GM19467 (cell line): ENCODE data around the gene DOCK9.

Experiments used
- ATAC-seq: cut with Tn5 transposase; IDR thresholded peaks from one replicate; pipeline ENCODE4 v1.9.1; 2021; ENCODE audit warnings: mild to moderate bottlenecking, moderate library complexity; ENCODE audit not compliant: unreplicated experiment

DOCK9 gene

DNA sequence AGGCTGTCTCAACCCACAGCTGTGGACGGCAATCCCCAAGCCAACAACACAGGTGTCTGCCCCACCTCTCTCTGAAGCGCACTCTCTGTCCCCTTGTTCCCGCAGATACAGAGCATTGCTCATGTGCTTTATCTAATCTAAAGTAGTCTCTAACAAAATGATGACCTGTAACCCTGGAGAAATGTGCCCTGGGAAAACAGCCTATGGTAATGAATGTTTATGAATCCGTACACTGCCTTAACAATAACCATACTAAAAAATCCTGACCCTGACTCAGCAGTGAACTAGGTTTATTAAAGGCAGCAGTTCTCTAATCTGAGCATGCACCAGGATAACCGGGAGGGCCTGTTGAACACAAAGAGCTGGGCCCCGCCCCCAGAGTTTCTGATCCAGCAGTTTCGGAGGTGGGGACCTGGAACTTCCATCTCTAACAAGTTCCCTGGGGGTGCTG lies 174.7 kb downstream of the DOCK9 start:
- no peak for ATAC-seq

DNA sequence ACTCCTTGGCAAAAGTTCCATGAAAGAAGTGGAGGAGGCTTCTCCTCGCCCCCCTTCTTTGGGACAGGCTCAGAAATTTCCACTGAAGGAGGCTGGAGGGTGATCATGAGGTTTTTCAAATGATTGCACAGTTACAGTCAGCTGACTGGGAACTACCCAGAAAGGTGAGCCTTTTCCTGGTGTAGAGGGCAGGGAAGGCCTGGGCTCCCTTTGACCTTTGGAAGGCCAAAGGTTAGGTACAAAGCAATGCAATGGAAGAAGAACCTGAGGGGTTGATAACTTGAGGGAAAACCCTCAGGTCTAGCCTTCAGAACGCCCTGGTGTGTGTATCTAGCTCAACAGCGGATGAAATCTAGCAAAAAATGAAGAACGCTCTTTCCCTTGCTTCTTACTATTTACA lies 175.3 kb downstream of the DOCK9 start:
- no peak for ATAC-seq

DNA sequence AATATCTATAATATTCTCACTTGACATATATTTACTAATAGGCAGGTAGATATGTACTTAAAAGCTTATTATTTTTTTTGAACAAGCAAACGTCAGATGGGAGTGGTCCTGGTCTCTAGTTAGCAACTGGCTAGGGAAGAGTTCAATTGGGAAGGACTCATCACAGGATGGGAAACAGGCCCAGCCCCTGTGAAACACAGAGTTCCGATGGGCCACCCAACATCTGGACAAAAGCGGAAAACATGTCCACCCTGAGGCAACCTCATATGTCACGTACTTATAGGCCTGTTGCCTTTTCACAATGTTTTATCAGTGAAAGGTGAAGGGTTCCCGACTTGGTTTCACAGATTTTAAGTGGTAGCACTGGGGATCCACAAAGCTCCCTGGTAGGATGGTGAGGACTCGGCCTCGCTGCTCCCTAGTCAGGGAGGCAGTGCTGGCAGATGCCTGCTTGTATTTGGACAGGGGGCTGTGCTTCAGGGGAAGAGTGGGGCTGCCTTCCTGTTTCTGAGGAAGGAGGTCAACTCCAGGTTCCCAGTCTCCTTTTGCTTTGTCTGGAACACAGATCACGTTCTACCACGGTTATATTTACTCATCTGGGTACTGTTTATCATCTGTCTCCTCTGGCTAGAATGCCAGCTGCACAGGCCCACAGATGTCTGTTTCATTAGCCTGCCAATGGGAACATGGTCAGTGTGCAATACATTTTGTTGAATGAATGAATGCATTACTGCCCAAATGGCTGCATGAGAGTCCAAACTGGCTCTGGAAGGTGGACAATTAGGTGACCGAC lies 176.0 kb downstream of the DOCK9 start:
- no peak for ATAC-seq

DNA sequence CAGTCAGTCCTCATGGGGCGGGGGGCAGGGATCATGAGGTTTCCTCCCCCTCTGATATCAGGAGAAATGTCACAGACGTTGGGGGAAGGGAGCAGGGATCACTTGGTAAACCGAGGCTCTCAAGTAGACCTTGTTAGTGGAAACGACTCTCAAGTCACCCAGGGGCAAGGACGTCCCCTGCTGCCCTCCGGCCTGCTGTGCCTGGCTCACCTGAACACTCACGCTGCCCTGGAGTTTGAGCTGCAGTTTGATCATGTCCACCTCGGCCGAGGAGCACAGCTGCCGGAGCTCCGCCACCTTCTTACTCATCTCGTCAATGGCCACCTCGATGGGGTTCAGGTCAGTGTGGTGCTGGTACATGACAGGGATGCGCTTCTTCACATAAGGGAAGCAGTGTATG lies 177.8 kb downstream of the DOCK9 start:
- no peak for ATAC-seq

DNA sequence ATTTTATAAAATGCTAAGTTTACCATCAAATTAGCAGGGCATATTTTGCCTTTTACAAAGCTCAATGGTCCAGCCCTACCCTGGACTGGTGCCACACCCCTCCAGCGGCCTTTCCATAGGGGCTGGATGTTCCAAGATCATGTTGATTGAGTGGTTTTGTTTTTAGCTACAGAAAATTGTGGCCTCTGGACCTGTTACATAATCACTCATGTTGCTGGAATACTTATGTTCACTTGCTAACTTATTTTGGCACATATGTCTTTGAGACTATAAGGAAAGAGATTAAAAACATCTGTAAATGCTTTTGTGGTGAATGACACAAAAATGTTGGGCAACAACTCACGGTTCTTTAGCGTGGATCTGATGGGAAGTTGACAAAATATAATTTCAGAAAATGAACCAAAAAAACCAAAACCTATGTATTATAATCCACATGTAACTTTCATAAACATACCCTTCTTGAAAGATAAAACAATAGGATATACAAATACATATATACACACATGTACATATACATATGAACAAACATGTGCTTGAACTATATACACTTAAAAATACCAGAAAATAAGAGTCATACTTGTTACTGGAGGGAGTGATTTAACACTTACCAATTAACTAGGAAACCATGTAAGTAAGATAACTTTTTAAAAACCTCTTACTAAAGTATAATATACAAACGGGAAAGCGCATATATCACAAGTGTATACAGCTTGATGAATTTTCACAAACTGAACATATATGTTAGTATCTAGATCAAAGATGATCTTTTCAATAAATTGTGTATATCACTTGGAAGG lies 178.8 kb downstream of the DOCK9 start:
- ATAC-seq: no peak

DNA sequence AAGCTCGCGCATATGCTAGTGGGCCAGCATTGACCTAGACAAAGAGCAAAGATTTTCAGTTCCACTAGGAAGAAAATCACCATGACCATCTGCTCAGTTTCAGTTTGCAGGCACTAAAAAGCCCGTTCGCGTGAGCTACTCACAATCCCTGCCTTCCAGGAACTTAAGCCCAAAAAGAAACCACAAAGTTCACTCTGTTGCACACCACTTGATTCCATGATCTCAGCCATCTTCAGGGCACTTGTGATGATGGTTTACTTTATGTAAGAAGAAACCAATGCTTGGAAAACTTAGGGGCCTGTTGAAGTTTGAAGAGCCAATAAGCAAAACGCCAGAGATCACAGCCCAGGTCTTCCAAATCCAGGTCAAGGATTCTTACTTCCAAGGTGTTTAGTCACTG lies 180.4 kb downstream of the DOCK9 start:
- ATAC-seq: no peak

DNA sequence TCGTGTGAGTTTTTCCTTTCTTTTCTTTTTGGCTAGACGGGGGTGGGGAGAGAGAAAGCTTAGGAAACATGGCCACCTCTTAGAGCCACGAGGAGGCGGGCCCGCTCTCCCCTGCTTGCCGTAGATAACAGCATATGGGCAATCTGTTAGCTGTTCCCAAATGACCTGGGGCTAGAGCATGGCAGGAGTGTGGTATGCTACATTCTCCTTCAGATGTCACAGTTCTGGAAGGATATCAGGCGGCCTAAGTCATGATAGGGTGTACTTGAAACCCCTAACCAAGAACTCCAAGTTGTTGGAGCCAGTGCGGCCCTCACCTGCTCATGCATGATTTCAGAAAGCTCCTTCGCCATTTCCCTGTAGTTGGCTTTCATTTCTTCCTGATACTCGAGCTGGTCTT lies 181.1 kb downstream of the DOCK9 start:
- ATAC-seq: no peak

DNA sequence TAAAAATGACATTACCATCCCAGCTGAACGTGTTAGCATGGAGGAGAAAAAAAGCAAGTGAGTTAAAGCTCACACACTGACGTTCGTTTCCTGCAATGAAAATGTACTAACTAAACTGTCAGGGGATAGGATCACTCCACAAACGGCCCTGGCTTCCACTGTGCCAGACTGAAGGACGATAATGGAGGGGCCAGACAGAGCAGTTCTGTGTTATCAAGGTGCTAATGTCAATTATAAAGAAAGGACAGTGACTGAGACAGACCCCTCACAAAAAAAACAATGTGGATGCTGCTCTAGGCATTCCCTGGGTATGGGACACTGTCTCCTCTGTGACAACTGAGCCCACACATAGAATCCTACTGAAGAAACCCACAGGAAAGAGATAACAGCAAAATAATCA lies 181.7 kb downstream of the DOCK9 start:
- no peak for ATAC-seq

DNA sequence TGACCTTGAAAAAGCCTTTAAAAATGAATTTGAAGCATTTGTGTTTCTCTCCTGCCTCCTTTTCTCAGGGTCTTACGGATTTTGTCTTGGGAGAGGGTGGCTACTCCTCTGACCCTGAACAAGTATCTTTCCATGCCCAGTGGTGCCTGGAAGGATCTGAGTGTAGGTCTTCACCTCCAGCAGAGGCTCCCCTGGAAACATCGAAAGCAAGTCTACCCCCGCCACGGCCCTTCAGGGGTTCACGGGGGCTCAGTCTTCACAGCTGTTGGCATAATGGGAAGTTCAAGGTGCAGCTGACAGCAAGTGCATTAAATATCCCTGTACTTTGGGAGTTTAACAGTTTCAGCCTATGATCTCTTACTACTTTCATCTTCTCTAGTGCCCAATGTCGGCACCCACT lies 182.6 kb downstream of the DOCK9 start:
- ATAC-seq: no peak

DNA sequence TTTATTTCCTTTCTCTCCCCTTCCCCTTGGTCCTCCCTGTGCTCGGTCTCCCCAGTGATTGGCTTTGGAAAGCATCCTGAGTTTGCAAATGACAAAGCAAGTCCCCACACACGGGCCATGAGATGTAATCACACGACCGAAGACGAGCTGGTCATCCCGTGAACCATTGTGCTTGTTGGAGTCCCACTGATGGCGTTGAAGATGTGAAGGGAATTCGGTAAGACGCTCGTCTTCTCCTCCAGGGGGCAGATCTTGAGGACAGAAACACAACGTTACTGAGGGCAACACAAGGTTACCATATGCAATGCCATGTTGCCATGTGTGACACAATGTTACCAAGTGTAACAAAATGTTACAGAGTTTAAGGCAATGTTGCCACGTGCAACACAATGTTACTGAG lies 183.4 kb downstream of the DOCK9 start:
- ATAC-seq: no peak

DNA sequence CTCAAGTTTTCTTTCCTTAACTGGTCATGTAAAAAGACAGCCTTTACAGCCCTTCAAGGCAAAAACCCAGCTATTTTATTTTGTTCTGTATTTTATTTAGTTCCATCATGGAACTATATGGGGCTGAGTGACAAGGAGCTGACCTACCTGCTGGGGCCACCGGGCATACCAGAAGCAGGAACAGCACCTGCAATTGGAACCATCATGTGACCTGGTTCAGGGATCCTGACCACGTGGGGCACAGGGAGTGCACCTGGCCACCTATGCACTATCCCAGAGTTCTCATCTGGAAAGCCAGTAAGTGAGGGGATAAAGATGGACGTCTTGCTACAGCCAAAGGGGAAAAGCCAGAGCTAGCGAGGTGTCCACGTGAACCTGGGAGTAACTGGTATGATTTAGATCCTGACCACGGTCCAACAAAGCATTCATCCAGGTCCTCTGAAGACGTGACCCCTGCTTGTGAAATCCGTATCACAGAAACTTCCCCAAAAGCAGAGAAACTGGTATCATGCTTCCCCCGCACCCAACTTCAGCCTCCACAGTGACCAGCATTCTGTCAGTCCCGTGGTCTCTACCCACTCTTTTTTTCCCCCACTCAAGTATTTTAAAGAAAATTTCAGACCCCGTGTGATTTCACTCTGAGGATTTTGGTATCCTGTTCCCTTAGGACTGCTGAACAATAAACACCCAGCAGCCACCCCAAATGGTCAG lies 184.9 kb downstream of the DOCK9 start:
- no peak for ATAC-seq

DNA sequence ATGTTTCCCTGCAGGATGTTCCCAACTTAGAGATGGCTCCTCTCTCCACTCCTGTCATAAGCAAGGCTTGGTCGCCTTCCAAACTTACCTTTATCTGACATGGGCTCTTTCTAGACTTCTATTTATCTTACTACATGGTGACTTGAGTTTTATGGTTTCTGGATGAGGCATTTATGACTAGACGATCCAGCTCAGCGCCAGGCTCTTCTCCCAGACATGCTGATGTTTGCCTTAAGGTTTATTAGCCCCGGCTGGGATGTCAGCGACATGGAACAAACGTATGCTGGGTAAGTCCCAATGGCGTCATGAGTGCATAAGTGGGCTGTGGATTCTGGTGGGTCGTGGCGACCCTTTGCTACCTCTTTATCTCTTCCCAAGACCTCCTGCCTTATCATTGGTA lies 185.5 kb downstream of the DOCK9 start:
- no peak for ATAC-seq

DNA sequence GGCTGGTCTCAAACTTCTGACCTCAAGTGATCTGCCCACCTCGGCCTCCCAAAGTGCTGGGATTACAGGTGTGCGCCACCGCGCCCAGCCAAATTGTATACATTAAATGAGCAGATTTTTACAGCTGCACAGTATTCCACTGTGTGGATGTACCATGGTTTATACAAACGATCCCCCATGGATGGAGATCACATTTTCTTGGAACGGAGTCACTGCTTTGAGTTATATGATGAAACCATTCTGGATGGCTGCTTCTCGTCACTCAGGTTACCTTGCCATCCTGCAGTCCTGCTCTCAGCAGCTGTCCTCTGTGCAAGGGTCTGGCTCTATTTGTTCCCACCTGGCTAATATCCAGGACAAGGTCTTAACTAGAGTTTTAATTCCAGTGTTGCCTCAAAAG lies 186.3 kb downstream of the DOCK9 start:
- no peak for ATAC-seq

DNA sequence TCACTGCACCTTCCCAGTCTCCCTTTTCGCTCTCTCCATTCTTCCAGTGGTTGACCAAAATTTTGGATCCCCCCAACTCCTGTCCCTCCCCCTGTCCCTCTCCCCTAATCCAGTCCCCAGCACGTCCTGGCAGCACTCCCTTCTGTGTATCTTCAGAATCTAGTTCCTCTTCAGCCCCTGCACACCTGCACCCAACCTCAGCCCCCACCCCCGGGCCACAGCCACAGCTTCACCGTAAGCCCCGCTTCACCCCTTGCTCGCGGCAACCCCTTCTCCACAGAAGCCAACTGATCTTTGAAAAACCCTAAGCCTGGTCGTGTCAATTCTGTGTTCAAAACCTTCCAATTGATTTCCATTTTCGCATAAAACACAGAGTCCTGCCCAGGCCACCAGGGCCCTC lies 189.9 kb downstream of the DOCK9 start:
- ATAC-seq: no peak

DNA sequence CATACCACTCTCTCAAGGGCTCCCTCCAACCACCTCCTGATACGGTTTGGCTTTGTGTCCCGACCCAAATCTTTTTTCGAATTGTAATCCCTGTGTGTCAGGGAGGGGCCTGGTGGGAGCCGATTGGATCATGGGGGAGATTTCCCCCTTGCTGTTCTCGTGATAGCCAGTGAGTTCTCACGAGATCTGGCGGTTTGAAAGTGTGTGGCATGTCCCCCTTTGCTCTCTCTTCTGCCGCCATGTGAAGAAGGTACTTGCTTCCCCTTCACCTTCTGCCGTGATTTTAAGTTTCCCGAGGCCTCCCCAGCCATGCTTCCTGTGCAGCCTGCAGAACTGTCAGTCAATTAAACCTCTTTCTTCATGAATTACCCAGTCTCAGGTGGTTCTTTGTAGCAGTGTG lies 190.7 kb downstream of the DOCK9 start:
- no peak for ATAC-seq

DNA sequence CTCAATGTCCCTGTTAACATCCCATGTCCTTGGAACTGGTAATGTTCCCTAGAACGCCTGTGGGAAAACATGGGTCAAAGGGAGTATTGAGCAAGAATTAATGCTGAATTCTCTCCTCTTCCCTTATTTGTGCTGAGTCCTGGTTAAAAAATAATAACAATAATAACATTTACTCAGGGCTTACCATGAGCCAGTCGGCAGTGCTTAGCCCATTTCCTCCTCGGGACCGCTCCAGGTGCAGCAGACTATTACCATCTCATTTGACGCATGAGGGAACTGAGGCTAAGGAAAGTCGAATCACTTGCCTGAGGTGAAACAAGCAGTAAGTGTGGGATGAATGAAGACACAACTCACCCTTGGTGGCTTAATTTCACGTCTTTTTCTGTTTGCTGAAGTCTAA lies 191.8 kb downstream of the DOCK9 start:
- ATAC-seq: no peak

DNA sequence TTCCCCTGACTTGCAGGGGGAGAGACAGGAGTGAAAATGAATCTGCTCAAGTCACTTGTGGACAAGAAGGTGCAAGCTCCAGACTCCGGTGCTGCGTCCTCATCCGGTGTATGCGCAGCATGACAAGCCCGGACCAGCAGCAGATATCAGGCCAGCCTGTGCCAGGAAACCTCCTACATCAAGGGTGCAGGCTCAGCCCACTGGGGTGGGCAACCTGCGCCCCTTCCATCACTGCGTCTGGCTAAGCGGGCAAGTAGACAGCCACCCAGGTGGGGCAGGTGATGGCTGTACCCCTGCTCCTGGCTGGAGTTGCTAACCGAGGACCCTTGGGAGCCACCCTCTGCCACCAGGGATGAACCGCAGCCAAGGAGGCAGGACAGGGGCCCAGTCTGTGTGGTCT lies 192.5 kb downstream of the DOCK9 start:
- no peak for ATAC-seq

DNA sequence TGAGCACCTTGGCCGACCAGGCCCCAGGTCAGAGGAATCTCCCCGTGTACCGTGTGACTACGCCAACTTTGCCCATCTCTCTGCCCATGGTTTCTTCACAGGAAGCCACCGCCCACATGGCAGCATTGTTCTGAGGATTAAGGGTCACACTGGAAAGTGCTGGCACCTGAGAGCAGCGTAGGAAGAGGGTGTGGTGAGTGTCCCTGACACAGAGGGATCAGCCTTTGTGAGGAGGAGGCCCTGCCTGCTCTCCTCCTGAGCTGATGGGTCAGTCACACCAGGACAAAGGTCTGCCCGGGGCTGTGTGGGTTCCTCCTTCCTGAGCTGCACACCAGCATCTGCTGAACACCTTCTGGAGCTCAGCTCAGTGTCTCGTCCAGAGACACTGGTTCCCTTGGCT lies 193.2 kb downstream of the DOCK9 start:
- no peak for ATAC-seq

DNA sequence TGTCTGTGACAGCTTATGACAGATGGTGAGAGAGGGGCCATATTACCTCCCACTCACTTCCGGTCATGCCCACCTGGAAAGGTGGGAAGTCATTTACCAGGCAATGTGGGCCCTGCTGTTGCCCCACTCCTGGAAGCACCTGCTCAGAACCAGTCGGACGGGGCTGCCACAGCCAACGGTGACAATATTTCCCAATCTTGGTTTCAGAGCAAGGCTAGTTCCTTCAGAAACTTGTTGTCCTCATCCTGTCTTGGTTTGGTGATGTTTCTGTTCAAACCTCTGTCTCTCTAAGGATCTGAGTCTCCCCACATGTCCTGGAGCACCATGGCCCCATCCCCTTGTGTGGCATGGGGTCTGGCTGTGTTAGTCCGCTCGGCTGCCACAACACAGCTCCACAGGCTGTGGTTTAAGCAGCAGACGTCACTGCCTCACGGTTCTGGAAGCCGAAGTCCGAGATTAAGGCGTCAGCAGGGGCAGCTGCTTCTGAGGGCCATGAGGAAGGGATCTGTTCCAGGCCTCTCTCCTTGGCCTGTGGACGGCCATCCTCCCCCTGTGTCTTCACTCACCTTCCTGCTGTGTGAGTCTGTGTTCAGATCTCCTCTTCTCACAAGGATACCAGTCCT lies 193.9 kb downstream of the DOCK9 start:
- no peak for ATAC-seq

DNA sequence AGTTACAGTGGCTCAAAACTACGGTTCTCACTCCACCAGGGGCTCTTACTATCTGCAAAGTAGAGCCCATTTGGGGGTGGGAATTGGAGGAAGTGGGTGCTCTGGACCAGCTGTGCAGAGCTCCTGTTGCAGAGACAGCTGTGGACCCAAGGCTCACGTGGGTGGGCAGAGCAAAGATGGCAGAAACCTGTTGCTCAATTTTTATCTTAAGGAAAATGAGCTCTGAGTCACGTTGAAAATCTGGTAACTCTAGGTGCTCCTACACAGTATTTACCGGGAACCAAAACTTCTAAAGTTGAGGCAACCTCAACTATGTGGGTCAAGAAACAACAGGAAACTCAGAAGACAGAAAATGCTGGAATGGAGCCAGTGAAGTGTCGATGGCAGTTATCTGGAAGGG lies 195.2 kb downstream of the DOCK9 start:
- no peak for ATAC-seq

DNA sequence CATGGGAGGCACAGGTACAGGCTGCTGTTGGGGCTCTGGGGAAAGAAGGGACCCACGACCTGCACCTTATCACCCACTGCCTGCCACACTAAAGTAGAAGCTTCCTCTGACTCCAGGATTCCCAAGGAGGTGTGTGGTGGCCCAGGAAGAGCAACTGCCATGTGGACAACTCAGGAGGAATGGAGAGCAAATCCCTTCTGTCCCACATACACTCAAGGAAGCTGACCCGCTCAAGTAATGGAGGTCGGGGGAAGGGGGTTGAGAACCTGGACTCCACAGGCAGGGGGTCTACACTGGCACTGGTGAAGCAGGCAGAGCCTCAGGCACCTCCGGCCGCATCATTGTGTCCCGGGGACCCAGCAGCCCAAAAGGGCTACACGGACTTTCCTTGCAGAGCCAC lies 196.0 kb downstream of the DOCK9 start:
- no peak for ATAC-seq
